COR-L47 (cell line): Measurements from ENCODE around the gene SLN.

ENCODE experiments used
- DNase-seq: peaks from one replicate; lab custom pipeline; 2025; lab: John Stamatoyannopoulos, UW

Gene SLN

GRCh38 chr11:107683807-107684206, 28.0 kb downstream of the SLN start:
- DNase-seq = no peak

- no peak for DNase-seq
Observed at GRCh38 chr11:107683061-107683460, 28.8 kb downstream of the SLN start.

GRCh38 chr11:107682572-107682971, 29.3 kb downstream of the SLN start:
- no peak for DNase-seq

- no peak for DNase-seq
Observed at GRCh38 chr11:107682171-107682570, 29.7 kb downstream of the SLN start.

GRCh38 chr11:107679255-107680024, 32.4 kb downstream of the SLN start:
- no peak for DNase-seq

- no peak for DNase-seq
Observed at GRCh38 chr11:107678632-107678971, 33.3 kb downstream of the SLN start.

GRCh38 chr11:107677924-107678631, 33.8 kb downstream of the SLN start:
- no peak for DNase-seq

GRCh38 chr11:107676336-107677057, 35.4 kb downstream of the SLN start:
- DNase-seq = no peak

- no peak for DNase-seq
Observed at GRCh38 chr11:107675902-107676301, 36.0 kb downstream of the SLN start.

GRCh38 chr11:107669893-107670601, 41.8 kb downstream of the SLN start:
- DNase-seq = no peak

- DNase-seq = no peak
Observed at GRCh38 chr11:107669191-107669740, 42.6 kb downstream of the SLN start.

- no peak for DNase-seq
Observed at GRCh38 chr11:107666911-107667613, 44.8 kb downstream of the SLN start.

GRCh38 chr11:107665018-107665417, 46.8 kb downstream of the SLN start:
- peak; percentile 4 for DNase-seq

- no peak for DNase-seq
Observed at GRCh38 chr11:107661656-107662055, 50.2 kb downstream of the SLN start.

- DNase-seq = no peak
Observed at GRCh38 chr11:107660066-107660465, 51.8 kb downstream of the SLN start.

GRCh38 chr11:107659310-107659709, 52.5 kb downstream of the SLN start:
- no peak for DNase-seq
